Body of pancreas (tissue), 4 donors: ENCODE measurements around the gene SERPINF2. TPM values are rescaled to one million over a fixed set of nuclear protein-coding genes. Genes with fewer than 3 reads are reported as not detected.
"Not testable (repeated sequence)": the region's sequence is repeated elsewhere in the genome, so short reads cannot be mapped to it uniquely, and the experiment has no call there.

ENCODE experiments used
- ATAC-seq: fragments of 150-250 bp; one replicate; pipeline ENCODE4 v1.9.1; 2016
- DNase-seq, 4 donors: peaks; one replicate each; pipeline ENCODE4 v3.0.0-alpha.2; 2019
- H3K27ac ChIP-seq, 4 donors: fragments of 200-600 bp; sonication (generic); 1 replicate in 3 of 4; 2 replicates in 1 of 4; pipeline versions ENCODE4 v1.5.1 to v1.6.1; 2016 to 2019; ENCODE audit warnings: mild to moderate bottlenecking in 1 of 4, mixed read lengths in 1 of 4, moderate library complexity in 1 of 4
- H3K27me3 ChIP-seq, 2 donors: fragments of 200-600 bp; sonication (generic); one replicate each; pipeline ENCODE4 v1.6.0; 2016; ENCODE audit warnings: mild to moderate bottlenecking in 1 of 2
- H3K36me3 ChIP-seq, 2 donors: fragments of 200-600 bp; sonication (generic); replicated peaks in 1 of 2; 2 replicates each; pipeline ENCODE4 v1.5.1; 2016; ENCODE audit warnings: low read depth in 2 of 2; ENCODE audit not compliant: insufficient read depth in 1 of 2
- H3K4me1 ChIP-seq: fragments of 200-600 bp; sonication (generic); one replicate; pipeline ENCODE4 v1.6.0; 2016
- H3K4me3 ChIP-seq, 2 donors: fragments of 200-600 bp; sonication (generic); 1 replicate in 1 of 2; 2 replicates in 1 of 2; pipeline ENCODE4 v1.5.1; 2016 to 2019
- H3K9me3 ChIP-seq, 3 donors: fragments of 200-600 bp; sonication (generic); 1 replicate in 2 of 3; 2 replicates in 1 of 3; pipeline ENCODE4 v1.5.1; 2016
- CTCF ChIP-seq, 7 experiments: fragments of 450-650 bp in 4 of 7; fragments of 200-600 bp in 3 of 7; sonication (generic) in 3 of 7; IDR thresholded peaks; one replicate each; pipeline ENCODE4 v1.5.1; 2016 to 2019; ENCODE audit warnings: antibody characterized with exemption in 7 of 7
- POLR2A ChIP-seq, 3 donors: fragments of 450-650 bp; IDR thresholded peaks; one replicate each; pipeline ENCODE4 v1.6.1; 2016; ENCODE audit warnings: antibody characterized with exemption in 3 of 3, mild to moderate bottlenecking in 2 of 3
- WGBS, 2 donors: methylation state at CpG; one replicate each; pipeline ENCODE4 v1.1.5; 2017; 5-methylcytosine and 5-hydroxymethylcytosine counted together
- intact Hi-C: fragments of 100-400 bp; cut with DNase I; formaldehyde crosslinking; loops from one replicate; pipeline ENCODE4 v1.15.1; 2023
- total RNA-seq, 2 donors: library from RNA; depleted of rRNA; stranded (reverse); fragments of >200 nt; gene quantifications; one replicate each; pipeline ENCODE4 v1.1.0, GENCODE V29; 2016

SERPINF2 gene
- total RNA-seq, 2 donors from 2014 or later: 5.9 to 8.8 TPM

- peak; percentile 69 to 75 (median 72) for DNase-seq
- H3K4me1 ChIP-seq: peaks cover 36% of the 10 kb centered on the region
- WGBS, 2 donors: 23 to 33% methylated on average over 11 of the region's 11 CpGs
Observed at GRCh38 chr17:1720856-1721386, 21.8 kb upstream of the SERPINF2 start.

GRCh38 chr17:1722022-1722421 is 20.6 kb upstream of the SERPINF2 start:
- H3K36me3 ChIP-seq, ATAC-seq, H3K9me3 ChIP-seq, intact Hi-C loops, H3K27ac ChIP-seq, H3K27me3 ChIP-seq, DNase-seq, H3K4me3 ChIP-seq: not testable (repeated sequence)
- 92 to 97% methylated on average over 8 of the region's 8 CpGs for WGBS, 2 donors
- peaks cover 47% of the 10 kb centered on the region for H3K4me1 ChIP-seq

More at GRCh38 chr17:1720856-1721386, 21.8 kb upstream of the SERPINF2 start:
- Histone ChIP-seq H3K36me3 (no peaks in the 10 kb centered on the region), H3K9me3 (no peaks in the 10 kb centered on the region), H3K4me3 (no peak overlapping the region), H3K27ac (no peak overlapping the region), H3K27me3 (no peaks in the 10 kb centered on the region)
- intact Hi-C loops: no loop called here
- peak; percentile 84 to 96 (median 88) for TF ChIP-seq CTCF (IDR thresholded peaks at IDR 0.05)
- no peak for TF ChIP-seq POLR2A (IDR thresholded peaks at IDR 0.05)
- ATAC-seq: no peak

DNA sequence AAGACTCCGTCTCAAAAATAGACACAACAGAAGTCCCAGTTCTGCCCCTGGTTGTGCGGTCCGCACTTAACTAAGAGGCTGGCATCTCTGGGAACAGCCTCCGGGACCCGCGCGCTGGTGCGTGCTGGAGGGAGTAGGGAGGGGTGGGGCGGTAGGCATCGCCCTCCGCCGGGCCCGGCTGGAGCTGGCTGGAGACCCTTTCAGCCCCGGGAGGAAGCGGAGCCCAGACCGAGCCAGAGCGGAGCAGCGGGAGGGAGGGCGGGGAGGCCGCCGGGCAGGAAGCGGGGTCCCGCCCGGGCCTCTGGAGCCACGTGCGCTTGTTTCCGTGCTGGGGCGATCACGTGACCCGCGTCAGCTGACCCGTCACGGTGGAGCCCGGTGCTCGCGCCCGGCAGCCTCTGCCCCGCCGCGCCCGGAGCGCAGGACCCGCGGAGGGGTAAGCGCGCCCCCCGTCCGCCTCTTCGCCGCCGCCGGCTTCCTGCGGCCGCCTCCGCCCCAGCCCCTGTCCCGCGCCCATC is 18.3 kb upstream of the SERPINF2 start, which contains the start of gene WDR81:
TSS of gene WDR81 (plus strand) at position 354 of the 518 bp plus-strand sequence. CDS start 256 bp downstream, outside the sequence.
- peaks cover 50% of the 10 kb centered on the region for H3K4me1 ChIP-seq
- 1 to 17% methylated on average over 1 to 52 of the region's 57 CpGs for WGBS, 2 donors
- H3K9me3 ChIP-seq: no peaks in the 10 kb centered on the region
- H3K4me3 ChIP-seq: peak within 1 kb of the TSS; percentile 18 to 78
- peak; percentile 87 to 95 (median 90) for DNase-seq
- H3K27me3 ChIP-seq: no peaks in the 10 kb centered on the region
- no peaks in the 10 kb centered on the region for H3K36me3 ChIP-seq
- intact Hi-C loops: no loop called here
- peak within 1 kb of the TSS; percentile 26 to 85 (median 54) for H3K27ac ChIP-seq
- peak; percentile 86 for ATAC-seq
- TF ChIP-seq POLR2A (IDR thresholded peaks at IDR 0.05): peak; percentile 12 to 21 (median 13)
- TF ChIP-seq CTCF (IDR thresholded peaks at IDR 0.05): no peak

DNA sequence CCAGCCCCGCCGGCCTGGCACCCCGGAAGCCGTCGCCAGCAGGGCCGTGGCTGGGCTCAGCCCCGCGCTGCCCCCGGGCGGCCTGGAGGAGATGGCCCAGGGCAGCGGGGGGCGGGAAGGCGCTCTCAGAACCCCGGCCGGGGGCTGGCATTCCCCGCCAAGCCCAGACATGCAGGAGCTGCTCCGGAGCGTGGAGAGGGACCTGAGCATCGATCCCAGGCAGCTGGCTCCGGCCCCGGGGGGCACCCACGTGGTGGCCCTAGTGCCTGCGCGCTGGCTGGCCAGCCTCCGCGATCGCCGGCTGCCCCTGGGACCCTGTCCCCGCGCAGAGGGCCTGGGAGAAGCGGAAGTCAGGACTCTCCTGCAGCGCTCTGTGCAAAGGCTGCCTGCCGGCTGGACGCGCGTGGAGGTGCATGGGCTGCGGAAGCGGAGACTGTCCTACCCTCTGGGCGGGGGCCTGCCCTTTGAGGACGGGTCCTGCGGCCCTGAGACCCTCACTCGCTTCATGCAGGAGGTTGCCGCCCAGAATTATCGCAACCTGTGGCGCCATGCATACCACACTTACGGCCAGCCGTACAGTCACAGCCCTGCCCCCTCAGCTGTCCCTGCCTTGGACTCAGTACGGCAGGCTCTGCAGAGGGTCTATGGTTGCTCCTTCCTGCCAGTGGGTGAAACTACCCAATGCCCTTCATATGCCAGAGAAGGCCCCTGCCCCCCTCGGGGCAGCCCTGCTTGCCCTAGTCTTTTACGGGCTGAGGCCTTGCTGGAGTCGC is 17.6 kb upstream of the SERPINF2 start:
- H3K4me1 ChIP-seq: peaks cover 50% of the 10 kb centered on the region
- DNase-seq: no peak
- peak overlapping the region; percentile 18 to 78 for H3K4me3 ChIP-seq
- intact Hi-C loops: no loop called here
- no peak for TF ChIP-seq POLR2A (IDR thresholded peaks at IDR 0.05)
- peak in 3 of 7 experiments; percentile 6 to 27 (median 13) for TF ChIP-seq CTCF (IDR thresholded peaks at IDR 0.05)
- ATAC-seq: peak; percentile 67
- H3K27me3 ChIP-seq: no peaks in the 10 kb centered on the region
- no peaks in the 10 kb centered on the region for H3K36me3 ChIP-seq
- 13 to 23% methylated on average over 5 to 35 of the region's 51 CpGs for WGBS, 2 donors
- peak overlapping the region; percentile 26 to 85 (median 54) for H3K27ac ChIP-seq
- H3K9me3 ChIP-seq: no peaks in the 10 kb centered on the region
